HepG2 (cell line): ENCODE results near the gene FCGR1A. TPM values are rescaled to one million over a fixed set of nuclear protein-coding genes. Genes with fewer than 3 reads are reported as not detected.
"Not testable (repeated sequence)": the region's sequence is repeated elsewhere in the genome, so short reads cannot be mapped to it uniquely, and the experiment has no call there.

Source experiments
- ATAC-seq: fragments of 200-7000 bp; cut with Tn5 transposase; 3 replicates; pipeline ENCODE4 v1.9.1; 2020; ENCODE audit warnings: mild to moderate bottlenecking, moderate library complexity
- BruUV-seq: library from RNA; stranded (reverse); fragments of 400-500 nt; replicated peaks from 2 replicates; lab custom pipeline; 2021; lab: Mats Ljungman, UMichigan
- CTCF ChIA-PET: fragments of 300-600 bp; formaldehyde crosslinking; extraction: SDS; loops from one replicate; lab custom pipeline; 2021; ENCODE audit warnings: low total read pairs, inconsistent platforms, low intra/inter-chr PET ratio; lab: Yijun Ruan, JAX
- POLR2A ChIA-PET: fragments of 350-600 bp; sonication (Branson Sonifier 250); formaldehyde crosslinking; loops from one replicate; lab custom pipeline; 2020; ENCODE audit warnings: antibody characterized with exemption, inconsistent platforms; lab: Yijun Ruan, JAX
- DNase-seq: peaks from one replicate; pipeline ENCODE4 v3.0.0-alpha.2; 2015; ENCODE audit warnings: low spot score
- FAIRE-seq: peaks from 3 replicates; lab custom pipeline; 2011; peaks lifted over from hg19 to GRCh38; lab: Jason Lieb, UNC
- H2AFZ ChIP-seq: one replicate; pipeline ENCODE4 v1.6.1; 2011; ENCODE audit warnings: low read length, inconsistent platforms
- H3K27ac ChIP-seq: fragments of 300-600 bp; 3 replicates; pipeline ENCODE4 v1.8.0; 2011; ENCODE audit warnings: mixed run types, mild to moderate bottlenecking, mixed read lengths, low read length, inconsistent platforms; ENCODE audit not compliant: insufficient read depth; ENCODE audit errors: extremely low read length
- H3K27me3 ChIP-seq, 2 experiments: fragments of 200-600 bp in 1 of 2; 2 replicates in 1 of 2; 3 replicates in 1 of 2; pipeline versions ENCODE4 v1.6.0 to v1.8.0; 2011; ENCODE audit warnings: low read length in 2 of 2, mild to moderate bottlenecking in 2 of 2, moderate library complexity in 2 of 2, inconsistent platforms in 1 of 2; ENCODE audit not compliant: insufficient read depth in 2 of 2, control insufficient read depth in 1 of 2
- H3K36me3 ChIP-seq, 2 experiments: fragments of 200-600 bp in 1 of 2; replicated peaks in 1 of 2; 2 replicates in 1 of 2; 3 replicates in 1 of 2; pipeline versions ENCODE4 v1.5.1 to v1.8.0; 2011; ENCODE audit warnings: low read length in 2 of 2, inconsistent platforms in 1 of 2; ENCODE audit not compliant: insufficient read depth in 2 of 2, control insufficient read depth in 1 of 2
- H3K4me1 ChIP-seq: 2 replicates; pipeline ENCODE4 v1.5.1; 2012; ENCODE audit warnings: low read length, inconsistent platforms; ENCODE audit not compliant: insufficient read depth
- H3K4me2 ChIP-seq: 2 replicates; pipeline ENCODE4 v1.6.0; 2011; ENCODE audit warnings: low read depth, low read length, inconsistent platforms
- H3K4me3 ChIP-seq, 3 experiments: fragments of 200-600 bp in 1 of 3; sonication (generic), shearing (Covaris generic) in 1 of 3; replicated peaks in 1 of 3; 2 replicates each; pipeline ENCODE4 v1.5.1; 2011 to 2016; ENCODE audit warnings: low read length in 3 of 3, inconsistent platforms in 2 of 3, low read depth in 2 of 3, mild to moderate bottlenecking in 2 of 3, control low read depth in 1 of 3, mixed read lengths in 1 of 3; ENCODE audit not compliant: insufficient read depth in 1 of 3
- H3K79me2 ChIP-seq: one replicate; pipeline ENCODE4 v1.6.1; 2011; ENCODE audit warnings: low read length, inconsistent platforms; ENCODE audit not compliant: insufficient read depth
- H3K9ac ChIP-seq: 2 replicates; pipeline ENCODE4 v1.6.0; 2011; ENCODE audit warnings: mild to moderate bottlenecking, low read depth, low read length, inconsistent platforms; ENCODE audit not compliant: insufficient read depth
- H3K9me3 ChIP-seq: 2 replicates; pipeline ENCODE4 v1.5.1; 2012; ENCODE audit warnings: mild to moderate bottlenecking, low read length
- H4K20me1 ChIP-seq: 2 replicates; pipeline ENCODE4 v1.6.0; 2011; ENCODE audit warnings: inconsistent platforms, mild to moderate bottlenecking, low read length, moderate library complexity; ENCODE audit not compliant: insufficient read depth
- WGBS: methylation state at CpG from one replicate; pipeline ENCODE4 v1.1.6; 2017; ENCODE audit warnings: low lambda C conversion rate; 5-methylcytosine and 5-hydroxymethylcytosine counted together
- in situ Hi-C: cut with HindIII; loops from 2 replicates; pipeline ENCODE4 v1.10.0; 2017; ENCODE audit warnings: low pct_unique_long_range_greater_than_20kb; ENCODE audit not compliant: extremely low pct_ligation_motif_present
- intact Hi-C: fragments of 100-400 bp; cut with micrococcal nuclease; formaldehyde crosslinking; loops from one replicate; pipeline ENCODE4 v1.10.0; 2022; ENCODE audit not compliant: unreplicated experiment
- polyA plus RNA-seq, 8 experiments: library from polyadenylated mRNA; depleted of rRNA in 3 of 8; stranded (reverse) in 7 of 8; unstranded in 1 of 8; fragments of >200 nt; fragmentation: Illumina TruSeq in 4 of 8; extraction: Trizol in 4 of 8; gene quantifications; 2 replicates each; pipeline versions ENCODE4 v1.2.1 to v1.2.3, GENCODE V29; 2011 to 2016; ENCODE audit warnings: low read depth in 4 of 8, missing spikeins in 1 of 8, mixed read lengths in 1 of 8; ENCODE audit not compliant: insufficient read depth in 1 of 8
- total RNA-seq, 5 experiments: library from RNA; depleted of rRNA; stranded (reverse); fragments of >200 nt; fragmentation: Illumina TruSeq; extraction: Trizol; gene quantifications; 2 replicates each; pipeline ENCODE4 v1.2.3, GENCODE V29; 2016; ENCODE audit warnings: low read depth in 1 of 5

Gene FCGR1A
- total and polyA plus RNA-seq, 2 of the 13 experiments (the other 11 are each of a cell fraction or from before 2014, with no cell fraction given) = not detected

DNA sequence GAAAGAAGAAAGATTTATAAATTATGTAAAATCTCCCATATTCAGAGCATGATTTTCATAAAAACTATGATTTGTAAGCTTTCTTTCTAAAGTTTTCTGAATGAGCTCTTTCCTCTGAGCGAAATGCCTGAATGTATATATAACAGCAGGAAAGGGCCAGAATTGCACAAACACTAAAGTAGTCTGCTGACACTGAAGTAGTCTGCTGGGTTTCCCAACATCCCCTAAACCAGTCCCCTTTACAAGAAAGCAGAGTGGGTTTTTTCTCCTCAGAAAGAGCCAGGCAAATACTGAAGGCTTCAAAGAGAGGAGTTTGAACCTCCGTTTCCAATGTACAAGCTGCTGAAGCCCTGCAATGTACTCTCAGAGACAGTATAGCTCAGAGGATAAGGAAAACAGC is 795 bp downstream of the FCGR1A start:
- CTCF ChIA-PET, H3K4me1 ChIP-seq, H3K9me3 ChIP-seq, DNase-seq, H3K4me2 ChIP-seq, H4K20me1 ChIP-seq, H3K36me3 ChIP-seq, ATAC-seq, POLR2A ChIA-PET, H3K9ac ChIP-seq, H3K27ac ChIP-seq, FAIRE-seq, intact Hi-C loops, H3K4me3 ChIP-seq, H3K79me2 ChIP-seq, in situ Hi-C loops, H2AFZ ChIP-seq, BruUV-seq, H3K27me3 ChIP-seq: not testable (repeated sequence)
- no CpG with 5 or more reads among the region's 2 CpGs for WGBS

DNA sequence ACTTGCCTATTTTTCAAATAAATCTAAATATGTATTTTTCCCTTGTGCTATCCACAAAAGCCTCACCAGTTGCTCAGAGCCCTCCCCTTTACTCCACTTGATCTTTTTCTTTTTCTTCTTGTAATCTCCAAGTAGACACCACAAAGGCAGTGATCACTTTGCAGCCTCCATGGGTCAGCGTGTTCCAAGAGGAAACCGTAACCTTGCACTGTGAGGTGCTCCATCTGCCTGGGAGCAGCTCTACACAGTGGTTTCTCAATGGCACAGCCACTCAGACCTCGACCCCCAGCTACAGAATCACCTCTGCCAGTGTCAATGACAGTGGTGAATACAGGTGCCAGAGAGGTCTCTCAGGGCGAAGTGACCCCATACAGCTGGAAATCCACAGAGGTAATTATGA is 1.4 kb downstream of the FCGR1A start:
- H4K20me1 ChIP-seq, H3K4me1 ChIP-seq, BruUV-seq, H3K27me3 ChIP-seq, FAIRE-seq, in situ Hi-C loops, POLR2A ChIA-PET, ATAC-seq, H3K4me2 ChIP-seq, H3K4me3 ChIP-seq, CTCF ChIA-PET, H3K27ac ChIP-seq, DNase-seq, H3K36me3 ChIP-seq, intact Hi-C loops, H3K79me2 ChIP-seq, H2AFZ ChIP-seq, H3K9me3 ChIP-seq, H3K9ac ChIP-seq: not testable (repeated sequence)
- no CpG with 5 or more reads among the region's 4 CpGs for WGBS

DNA sequence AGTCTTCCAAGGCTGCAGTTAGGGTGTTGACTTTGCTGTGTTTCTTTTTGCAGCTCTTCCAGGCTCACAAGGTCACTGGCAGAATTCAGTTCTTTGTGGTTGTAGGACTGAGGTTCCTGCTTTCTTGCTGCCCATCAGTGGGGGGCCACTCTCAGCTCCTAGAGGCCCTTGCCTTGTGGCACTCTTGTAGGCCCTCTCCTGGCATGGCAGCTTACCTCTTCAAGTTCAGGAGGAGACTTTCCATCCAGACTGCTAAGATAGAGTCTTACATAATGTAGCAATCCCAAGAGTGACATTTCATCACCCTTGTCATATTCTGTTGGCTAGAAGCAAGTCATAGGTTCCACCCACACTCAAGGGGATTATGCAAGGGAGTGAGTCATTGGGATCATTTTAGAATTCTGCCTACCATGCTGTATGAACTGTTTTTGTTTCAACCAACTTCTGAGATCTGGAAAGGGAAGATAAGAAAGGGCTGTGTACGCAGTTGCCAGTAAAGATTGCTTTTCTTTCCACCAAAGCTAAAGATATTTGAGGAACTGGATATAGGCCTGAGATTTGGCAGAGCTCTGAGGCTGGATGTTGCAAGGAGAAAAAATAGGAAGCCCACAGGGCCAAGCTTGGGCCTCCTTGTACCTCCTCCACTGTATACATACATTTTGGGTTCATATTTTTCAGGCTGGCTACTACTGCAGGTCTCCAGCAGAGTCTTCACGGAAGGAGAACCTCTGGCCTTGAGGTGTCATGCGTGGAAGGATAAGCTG is 5.4 kb downstream of the FCGR1A start:
- CTCF ChIA-PET, H3K4me2 ChIP-seq, H4K20me1 ChIP-seq, H2AFZ ChIP-seq, BruUV-seq, in situ Hi-C loops, H3K27ac ChIP-seq, H3K79me2 ChIP-seq, ATAC-seq, H3K9ac ChIP-seq, DNase-seq, H3K9me3 ChIP-seq, H3K4me1 ChIP-seq, FAIRE-seq, H3K4me3 ChIP-seq, H3K27me3 ChIP-seq, POLR2A ChIA-PET, intact Hi-C loops, H3K36me3 ChIP-seq: not testable (repeated sequence)
- 33% methylated on average over 1 of the region's 3 CpGs for WGBS
